HepG2 (cell line): ENCODE data around the gene SBNO2. TPM values are rescaled to one million over a fixed set of nuclear protein-coding genes. Genes with fewer than 3 reads are reported as not detected.
A peak's percentile ranks its signal among the peaks of the same experiment; 100 is the strongest.

Experiments
- ATM ChIP-seq: fragments of 450-650 bp; IDR thresholded peaks from 2 replicates; pipeline ENCODE4 v1.7.1; 2017; ENCODE audit warnings: mild to moderate bottlenecking, borderline replicate concordance
- CBX5 ChIP-seq: sonication (generic); formaldehyde crosslinking; IDR thresholded peaks from 2 replicates; pipeline ENCODE4 v1.4.0; 2020; ENCODE audit warnings: missing genetic modification reagents, borderline replicate concordance
- CTCF ChIP-seq: sonication (generic); formaldehyde crosslinking; IDR thresholded peaks from 2 replicates; pipeline ENCODE4 v1.5.0; 2020; ENCODE audit warnings: mild to moderate bottlenecking, missing genetic modification reagents, moderate library complexity
- IRF2 ChIP-seq: IDR thresholded peaks from 2 replicates; pipeline ENCODE4 v1.6.1; 2018; ENCODE audit warnings: missing genetic modification reagents, missing compliant biosample characterization
- IRF9 ChIP-seq: sonication (generic); formaldehyde crosslinking; IDR thresholded peaks from 2 replicates; pipeline ENCODE4 v1.8.0; 2022; ENCODE audit warnings: missing genetic modification reagents, mild to moderate bottlenecking, borderline replicate concordance
- KDM3A ChIP-seq: IDR thresholded peaks from 2 replicates; pipeline ENCODE4 v1.6.1; 2018; ENCODE audit warnings: low read depth, missing compliant biosample characterization
- KLF9 ChIP-seq: IDR thresholded peaks from 2 replicates; pipeline ENCODE4 v1.6.1; 2016; ENCODE audit warnings: low read depth
- PATZ1 ChIP-seq: sonication (generic); formaldehyde crosslinking; IDR thresholded peaks from 2 replicates; pipeline ENCODE4 v1.4.0; 2020; ENCODE audit warnings: missing genetic modification reagents
- PRDM15 ChIP-seq: sonication (generic); formaldehyde crosslinking; IDR thresholded peaks from 2 replicates; pipeline ENCODE4 v1.4.0; 2020; ENCODE audit warnings: missing genetic modification reagents
- ZBTB4 ChIP-seq: sonication (generic); formaldehyde crosslinking; IDR thresholded peaks from 2 replicates; pipeline ENCODE4 v1.4.0; 2020; ENCODE audit warnings: missing genetic modification reagents, mild to moderate bottlenecking, borderline replicate concordance
- ZNF253 ChIP-seq: sonication (generic); formaldehyde crosslinking; IDR thresholded peaks from 2 replicates; pipeline ENCODE4 v1.8.0; 2022; ENCODE audit warnings: mild to moderate bottlenecking, missing genetic modification reagents, borderline replicate concordance
- ZNF335 ChIP-seq: sonication (generic); formaldehyde crosslinking; IDR thresholded peaks from 2 replicates; pipeline ENCODE4 v1.4.0; 2020; ENCODE audit warnings: missing genetic modification reagents
- ZNF564 ChIP-seq: sonication (generic); formaldehyde crosslinking; IDR thresholded peaks from 2 replicates; pipeline ENCODE4 v1.8.1; 2023; ENCODE audit warnings: mild to moderate bottlenecking, missing genetic modification reagents
- ZNF761 ChIP-seq: sonication (generic); formaldehyde crosslinking; conservative IDR thresholded peaks from 2 replicates; pipeline ENCODE4 v1.4.0; 2020; ENCODE audit warnings: mild to moderate bottlenecking, missing genetic modification reagents
- ZNF780A ChIP-seq: sonication (generic); formaldehyde crosslinking; IDR thresholded peaks from 2 replicates; pipeline ENCODE4 v1.8.0; 2022; ENCODE audit warnings: mild to moderate bottlenecking, missing genetic modification reagents, moderate library complexity
- polyA plus RNA-seq, 8 experiments: library from polyadenylated mRNA; depleted of rRNA in 3 of 8; stranded (reverse) in 7 of 8; unstranded in 1 of 8; fragments of >200 nt; fragmentation: Illumina TruSeq in 4 of 8; extraction: Trizol in 4 of 8; gene quantifications; 2 replicates each; pipeline versions ENCODE4 v1.2.1 to v1.2.3, GENCODE V29; 2011 to 2016; ENCODE audit warnings: low read depth in 4 of 8, missing spikeins in 1 of 8, mixed read lengths in 1 of 8; ENCODE audit not compliant: insufficient read depth in 1 of 8
- total RNA-seq, 5 experiments: library from RNA; depleted of rRNA; stranded (reverse); fragments of >200 nt; fragmentation: Illumina TruSeq; extraction: Trizol; gene quantifications; 2 replicates each; pipeline ENCODE4 v1.2.3, GENCODE V29; 2016; ENCODE audit warnings: low read depth in 1 of 5

Gene SBNO2
- total and polyA plus RNA-seq, 2 of the 13 experiments (the other 11 are each of a cell fraction or from before 2014, with no cell fraction given): 8.6 to 10.4 TPM

GRCh38 chr19:1113030-1113985 lies 60.8 kb downstream of the SBNO2 start (continued):
- TF ChIP-seq CTCF (CRISPR knock-in tag): peak; percentile 99
- no peak; the same call in 1 of the 2 replicates for TF ChIP-seq ZBTB4 (CRISPR knock-in tag)
- TF ChIP-seq ATM: no peak
- TF ChIP-seq IRF2 (CRISPR knock-in tag): peak; percentile 54; the same call in 1 of the 2 replicates
- TF ChIP-seq PATZ1: peak; percentile 97
- TF ChIP-seq ZNF253: no peak
- TF ChIP-seq ZNF780A (CRISPR knock-in tag): no peak
- TF ChIP-seq ZNF564: no peak
- peak; percentile 79; the same call in 1 of the 2 replicates for TF ChIP-seq KLF9
- no peak for TF ChIP-seq IRF9 (CRISPR knock-in tag)
- peak; percentile 62; the same call in 1 of the 2 replicates for TF ChIP-seq CBX5 (CRISPR knock-in tag)
- 0 out of 2 replicates have a peak, but pooled peaks have one; percentile 27 for TF ChIP-seq PRDM15 (CRISPR knock-in tag)
- TF ChIP-seq KDM3A (CRISPR knock-in tag): peak; percentile 97; the same call in 1 of the 2 replicates
- TF ChIP-seq ZNF335 (CRISPR knock-in tag): peak; percentile 93
- TF ChIP-seq ZNF761 (CRISPR knock-in tag): peak; percentile 91
